Measurements from ENCODE around the gene IQCH. TPM values are rescaled to one million over a fixed set of nuclear protein-coding genes. Genes with fewer than 3 reads are reported as not detected.

Gene IQCH
- polyA plus RNA-seq, 3 donors: 0.03 TPM; not detected in 2

GRCh38 chr15:67382723-67383122 is 128.1 kb downstream of the IQCH start:
- intact Hi-C loops (cut with micrococcal nuclease): no loop called here
- H2AFZ ChIP-seq (ENCODE audit: insufficient read depth, low read depth, low read length, poor library complexity, severe bottlenecking): no peak overlapping the region
- H3K36me3 Mint-ChIP-seq: no peaks in the 10 kb centered on the region
- H3K4me3 ChIP-seq (replicated peaks in 1 of 3; ENCODE audit: low read depth in 2 of 3, low read length in 3 of 3): no peak overlapping the region
- H3K9me3 Mint-ChIP-seq: peaks cover 0 to 2% (median 0%) of the 10 kb centered on the region in 7 donors
- no CpG with 5 or more reads among the region's 3 CpGs for WGBS (ENCODE audit: insufficient coverage)
- H4K20me1 ChIP-seq (ENCODE audit: insufficient read depth, low read length): no peaks in the 10 kb centered on the region
- no peak overlapping the region for H3K9ac ChIP-seq (ENCODE audit: insufficient read depth, low read length, poor library complexity, severe bottlenecking)
- no peak overlapping the region for H3K4me2 ChIP-seq (replicated peaks; ENCODE audit: extremely low read depth, low read length, poor library complexity, severe bottlenecking)
- H3K27ac ChIP-seq (ENCODE audit: low read depth in 1 of 2, low read length in 2 of 2): no peak overlapping the region
- no peaks in the 10 kb centered on the region for H3K9me3 ChIP-seq (replicated peaks in 1 of 2; ENCODE audit: control insufficient read depth in 1 of 2, insufficient read depth in 1 of 2, low read length in 2 of 2)
- TF ChIP-seq CTCF (IDR thresholded peaks at IDR 0.05): no peak
- H3K79me2 ChIP-seq (ENCODE audit: insufficient read depth, low read length): no peaks in the 10 kb centered on the region
- H3K27me3 Mint-ChIP-seq (ENCODE audit: low read depth in 3 of 3): no peaks in the 10 kb centered on the region
- no peaks in the 10 kb centered on the region for H3K4me1 Mint-ChIP-seq
- H3K36me3 ChIP-seq (replicated peaks in 1 of 2; ENCODE audit: control insufficient read depth in 1 of 2, insufficient read depth in 2 of 2, low read length in 2 of 2): no peaks in the 10 kb centered on the region
- H3K4me3 Mint-ChIP-seq: no peak overlapping the region
- H3K4me1 ChIP-seq (ENCODE audit: control insufficient read depth in 1 of 2, insufficient read depth in 2 of 2, low read length in 2 of 2): no peaks in the 10 kb centered on the region
- no peaks in the 10 kb centered on the region for H3K27me3 ChIP-seq (ENCODE audit: control insufficient read depth in 2 of 2, insufficient read depth in 2 of 2, low read length in 2 of 2)
- DNase-seq: no peak
- H3K27ac Mint-ChIP-seq: no peak overlapping the region

GRCh38 chr15:67383899-67384298 is 129.3 kb downstream of the IQCH start:
- no peak overlapping the region for H3K4me2 ChIP-seq (replicated peaks; ENCODE audit: extremely low read depth, low read length, poor library complexity, severe bottlenecking)
- no CpG with 5 or more reads among the region's 1 CpG for WGBS (ENCODE audit: insufficient coverage)
- TF ChIP-seq CTCF (IDR thresholded peaks at IDR 0.05): no peak
- no peaks in the 10 kb centered on the region for H3K79me2 ChIP-seq (ENCODE audit: insufficient read depth, low read length)
- H3K27ac Mint-ChIP-seq: no peak overlapping the region
- peaks cover 0 to 2% (median 0%) of the 10 kb centered on the region in 7 donors for H3K9me3 Mint-ChIP-seq
- no peaks in the 10 kb centered on the region for H3K36me3 ChIP-seq (replicated peaks in 1 of 2; ENCODE audit: control insufficient read depth in 1 of 2, insufficient read depth in 2 of 2, low read length in 2 of 2)
- intact Hi-C loops (cut with micrococcal nuclease): no loop called here
- no peaks in the 10 kb centered on the region for H3K27me3 Mint-ChIP-seq (ENCODE audit: low read depth in 3 of 3)
- H2AFZ ChIP-seq (ENCODE audit: insufficient read depth, low read depth, low read length, poor library complexity, severe bottlenecking): no peak overlapping the region
- H3K4me3 Mint-ChIP-seq: no peak overlapping the region
- H3K27me3 ChIP-seq (ENCODE audit: control insufficient read depth in 2 of 2, insufficient read depth in 2 of 2, low read length in 2 of 2): no peaks in the 10 kb centered on the region
- no peak overlapping the region for H3K4me3 ChIP-seq (replicated peaks in 1 of 3; ENCODE audit: low read depth in 2 of 3, low read length in 3 of 3)
- no peaks in the 10 kb centered on the region for H3K4me1 Mint-ChIP-seq
- H3K36me3 Mint-ChIP-seq: no peaks in the 10 kb centered on the region
- H3K9ac ChIP-seq (ENCODE audit: insufficient read depth, low read length, poor library complexity, severe bottlenecking): no peak overlapping the region
- no peaks in the 10 kb centered on the region for H3K4me1 ChIP-seq (ENCODE audit: control insufficient read depth in 1 of 2, insufficient read depth in 2 of 2, low read length in 2 of 2)
- H4K20me1 ChIP-seq (ENCODE audit: insufficient read depth, low read length): no peaks in the 10 kb centered on the region
- no peaks in the 10 kb centered on the region for H3K9me3 ChIP-seq (replicated peaks in 1 of 2; ENCODE audit: control insufficient read depth in 1 of 2, insufficient read depth in 1 of 2, low read length in 2 of 2)
- H3K27ac ChIP-seq (ENCODE audit: low read depth in 1 of 2, low read length in 2 of 2): no peak overlapping the region
- DNase-seq: no peak
